ENCODE data around the gene RRP9.
A peak's percentile ranks its signal among the peaks of the same experiment; 100 is the strongest.

RRP9 gene

GRCh38 chr3:51955893-51956770, 14.4 kb upstream of the RRP9 start:
- TF ChIP-seq GATA1 (IDR thresholded peaks at IDR 0.05; ENCODE audit: low read depth, low read length) (no peak), POLR2A (IDR thresholded peaks at IDR 0.05; ENCODE audit: low read length) (no peak)
- DNase-seq: peak; percentile 52 to 63

- no peak for DNase-seq
- TF ChIP-seq GATA1 (IDR thresholded peaks at IDR 0.05; ENCODE audit: low read depth, low read length) (no peak), POLR2A (IDR thresholded peaks at IDR 0.05; ENCODE audit: low read length) (no peak)
These were observed 13.6 kb upstream of the RRP9 start, which contains the start of gene GPR62 for GRCh38 chr3:51955175-51955892. GPR62 (plus strand) TSS chr3:51955381; CDS start chr3:51955653, 272 bp downstream.

GRCh38 chr3:51954713-51955112, 13.0 kb upstream of the RRP9 start:
- no peak for TF ChIP-seq GATA1 (IDR thresholded peaks at IDR 0.05; ENCODE audit: low read depth, low read length)
- TF ChIP-seq POLR2A (IDR thresholded peaks at IDR 0.05; ENCODE audit: low read length): no peak
- DNase-seq: no peak

- TF ChIP-seq GATA1 (IDR thresholded peaks at IDR 0.05; ENCODE audit: low read depth, low read length): no peak
- TF ChIP-seq POLR2A (IDR thresholded peaks at IDR 0.05; ENCODE audit: low read length): no peak
- no peak for DNase-seq
These were observed 12.4 kb upstream of the RRP9 start for GRCh38 chr3:51954105-51954504.

GRCh38 chr3:51953445-51953844, 11.7 kb upstream of the RRP9 start:
- DNase-seq: no peak
- TF ChIP-seq GATA1 (IDR thresholded peaks at IDR 0.05; ENCODE audit: low read depth, low read length) (no peak), POLR2A (IDR thresholded peaks at IDR 0.05; ENCODE audit: low read length) (no peak)

GRCh38 chr3:51950899-51951298, 9.2 kb upstream of the RRP9 start:
- TF ChIP-seq POLR2A (IDR thresholded peaks at IDR 0.05; ENCODE audit: low read length) (no peak), GATA1 (IDR thresholded peaks at IDR 0.05; ENCODE audit: low read depth, low read length) (no peak)
- DNase-seq: no peak

GRCh38 chr3:51949121-51949520, 7.4 kb upstream of the RRP9 start:
- TF ChIP-seq GATA1 (IDR thresholded peaks at IDR 0.05; ENCODE audit: low read depth, low read length): no peak
- TF ChIP-seq POLR2A (IDR thresholded peaks at IDR 0.05; ENCODE audit: low read length): no peak
- no peak for DNase-seq

- DNase-seq: no peak
- TF ChIP-seq GATA1 (IDR thresholded peaks at IDR 0.05; ENCODE audit: low read depth, low read length) (no peak), POLR2A (IDR thresholded peaks at IDR 0.05; ENCODE audit: low read length) (no peak)
These were observed 6.4 kb upstream of the RRP9 start for GRCh38 chr3:51948016-51948580.

- TF ChIP-seq POLR2A (IDR thresholded peaks at IDR 0.05; ENCODE audit: low read length): no peak
- TF ChIP-seq GATA1 (IDR thresholded peaks at IDR 0.05; ENCODE audit: low read depth, low read length): no peak
- no peak for DNase-seq
These were observed 5.7 kb upstream of the RRP9 start for GRCh38 chr3:51947215-51947900.

GRCh38 chr3:51946796-51947195, 5.1 kb upstream of the RRP9 start:
- TF ChIP-seq POLR2A (IDR thresholded peaks at IDR 0.05; ENCODE audit: low read length) (no peak), GATA1 (IDR thresholded peaks at IDR 0.05; ENCODE audit: low read depth, low read length) (no peak)
- DNase-seq: no peak

- no peak for DNase-seq
- TF ChIP-seq POLR2A (IDR thresholded peaks at IDR 0.05; ENCODE audit: low read length) (no peak), GATA1 (IDR thresholded peaks at IDR 0.05; ENCODE audit: low read depth, low read length) (no peak)
These were observed 4.4 kb upstream of the RRP9 start for GRCh38 chr3:51945926-51946705.

GRCh38 chr3:51945031-51945840, 3.5 kb upstream of the RRP9 start:
- TF ChIP-seq GATA1 (IDR thresholded peaks at IDR 0.05; ENCODE audit: low read depth, low read length) (no peak), POLR2A (IDR thresholded peaks at IDR 0.05; ENCODE audit: low read length) (no peak)

More at GRCh38 chr3:51945031-51945840, 3.5 kb upstream of the RRP9 start:
- DNase-seq: no peak

Measured in erythroblast (primary cell).